ENCODE measurements around the gene CLCA4. TPM values are rescaled to one million over a fixed set of nuclear protein-coding genes. Genes with fewer than 3 reads are reported as not detected.

The CLCA4 gene
- total RNA-seq, 1 experiment from 2014 or later = 0.08 TPM

GRCh38 chr1:86616871-86617270, 70.0 kb downstream of the CLCA4 start:
- intact Hi-C loops (cut with micrococcal nuclease; ENCODE audit: unreplicated experiment) (no loop called here), in situ Hi-C loops (cut with HindIII; ENCODE audit: low pct_unique_long_range_greater_than_20kb, low sequenced_read_pairs) (no loop called here)
- H3K9me3 ChIP-seq (ENCODE audit: control insufficient read depth, insufficient read depth, low read depth, low read length) = no peaks in the 10 kb centered on the region
- H3K27me3 ChIP-seq (ENCODE audit: control insufficient read depth, insufficient read depth, low read length) = peaks cover 13% of the 10 kb centered on the region
- DNase-seq (ENCODE audit: low read depth, low spot score) = no peak
- no peak for ATAC-seq
- BruUV-seq (replicated peaks) = no TSS peak
- no peak overlapping the region for H3K4me3 ChIP-seq (ENCODE audit: low read depth in 2 of 2, low read length in 2 of 2)
- no peaks in the 10 kb centered on the region for H3K4me1 ChIP-seq (ENCODE audit: control insufficient read depth, insufficient read depth, low read length)
- TF ChIP-seq, protein P1, sequence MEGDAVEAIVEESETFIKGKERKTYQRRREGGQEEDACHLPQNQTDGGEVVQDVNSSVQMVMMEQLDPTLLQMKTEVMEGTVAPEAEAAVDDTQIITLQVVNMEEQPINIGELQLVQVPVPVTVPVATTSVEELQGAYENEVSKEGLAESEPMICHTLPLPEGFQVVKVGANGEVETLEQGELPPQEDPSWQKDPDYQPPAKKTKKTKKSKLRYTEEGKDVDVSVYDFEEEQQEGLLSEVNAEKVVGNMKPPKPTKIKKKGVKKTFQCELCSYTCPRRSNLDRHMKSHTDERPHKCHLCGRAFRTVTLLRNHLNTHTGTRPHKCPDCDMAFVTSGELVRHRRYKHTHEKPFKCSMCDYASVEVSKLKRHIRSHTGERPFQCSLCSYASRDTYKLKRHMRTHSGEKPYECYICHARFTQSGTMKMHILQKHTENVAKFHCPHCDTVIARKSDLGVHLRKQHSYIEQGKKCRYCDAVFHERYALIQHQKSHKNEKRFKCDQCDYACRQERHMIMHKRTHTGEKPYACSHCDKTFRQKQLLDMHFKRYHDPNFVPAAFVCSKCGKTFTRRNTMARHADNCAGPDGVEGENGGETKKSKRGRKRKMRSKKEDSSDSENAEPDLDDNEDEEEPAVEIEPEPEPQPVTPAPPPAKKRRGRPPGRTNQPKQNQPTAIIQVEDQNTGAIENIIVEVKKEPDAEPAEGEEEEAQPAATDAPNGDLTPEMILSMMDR (IDR thresholded peaks at IDR 0.05) = no peak
- TF ChIP-seq, protein P2, sequence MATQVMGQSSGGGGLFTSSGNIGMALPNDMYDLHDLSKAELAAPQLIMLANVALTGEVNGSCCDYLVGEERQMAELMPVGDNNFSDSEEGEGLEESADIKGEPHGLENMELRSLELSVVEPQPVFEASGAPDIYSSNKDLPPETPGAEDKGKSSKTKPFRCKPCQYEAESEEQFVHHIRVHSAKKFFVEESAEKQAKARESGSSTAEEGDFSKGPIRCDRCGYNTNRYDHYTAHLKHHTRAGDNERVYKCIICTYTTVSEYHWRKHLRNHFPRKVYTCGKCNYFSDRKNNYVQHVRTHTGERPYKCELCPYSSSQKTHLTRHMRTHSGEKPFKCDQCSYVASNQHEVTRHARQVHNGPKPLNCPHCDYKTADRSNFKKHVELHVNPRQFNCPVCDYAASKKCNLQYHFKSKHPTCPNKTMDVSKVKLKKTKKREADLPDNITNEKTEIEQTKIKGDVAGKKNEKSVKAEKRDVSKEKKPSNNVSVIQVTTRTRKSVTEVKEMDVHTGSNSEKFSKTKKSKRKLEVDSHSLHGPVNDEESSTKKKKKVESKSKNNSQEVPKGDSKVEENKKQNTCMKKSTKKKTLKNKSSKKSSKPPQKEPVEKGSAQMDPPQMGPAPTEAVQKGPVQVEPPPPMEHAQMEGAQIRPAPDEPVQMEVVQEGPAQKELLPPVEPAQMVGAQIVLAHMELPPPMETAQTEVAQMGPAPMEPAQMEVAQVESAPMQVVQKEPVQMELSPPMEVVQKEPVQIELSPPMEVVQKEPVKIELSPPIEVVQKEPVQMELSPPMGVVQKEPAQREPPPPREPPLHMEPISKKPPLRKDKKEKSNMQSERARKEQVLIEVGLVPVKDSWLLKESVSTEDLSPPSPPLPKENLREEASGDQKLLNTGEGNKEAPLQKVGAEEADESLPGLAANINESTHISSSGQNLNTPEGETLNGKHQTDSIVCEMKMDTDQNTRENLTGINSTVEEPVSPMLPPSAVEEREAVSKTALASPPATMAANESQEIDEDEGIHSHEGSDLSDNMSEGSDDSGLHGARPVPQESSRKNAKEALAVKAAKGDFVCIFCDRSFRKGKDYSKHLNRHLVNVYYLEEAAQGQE (IDR thresholded peaks at IDR 0.05; ENCODE audit: insufficient read depth in 1 of 2, low read depth in 2 of 2, low read length in 1 of 2) = no peak
- TF ChIP-seq SIN3A (IDR thresholded peaks at IDR 0.05; ENCODE audit: borderline replicate concordance, insufficient read depth, low read depth, low read length) = no peak
- no peak for TF ChIP-seq TCF7L2 (IDR thresholded peaks at IDR 0.05; ENCODE audit: low read depth, low read length)
- no peak for TF ChIP-seq POLR2AphosphoS5 (IDR thresholded peaks at IDR 0.05; ENCODE audit: low read depth, low read length)
- H3K36me3 ChIP-seq (ENCODE audit: control insufficient read depth, insufficient read depth, low read length) = no peaks in the 10 kb centered on the region
- CTCF ChIA-PET = no interaction called here
- POLR2A ChIA-PET = no interaction called here
- H3K27ac ChIP-seq (ENCODE audit: low read length) = no peak overlapping the region

- in situ Hi-C loops (cut with HindIII; ENCODE audit: low pct_unique_long_range_greater_than_20kb, low sequenced_read_pairs) (no loop called here), intact Hi-C loops (cut with micrococcal nuclease; ENCODE audit: unreplicated experiment) (no loop called here)
- Histone ChIP-seq H3K27me3 (ENCODE audit: control insufficient read depth, insufficient read depth, low read length) (peaks cover 13% of the 10 kb centered on the region), H3K4me3 (ENCODE audit: low read depth in 2 of 2, low read length in 2 of 2) (no peak overlapping the region), H3K9me3 (ENCODE audit: control insufficient read depth, insufficient read depth, low read depth, low read length) (no peaks in the 10 kb centered on the region), H3K27ac (ENCODE audit: low read length) (no peak overlapping the region), H3K4me1 (ENCODE audit: control insufficient read depth, insufficient read depth, low read length) (no peaks in the 10 kb centered on the region), H3K36me3 (ENCODE audit: control insufficient read depth, insufficient read depth, low read length) (no peaks in the 10 kb centered on the region)
- CTCF ChIA-PET = no interaction called here
- DNase-seq (ENCODE audit: low read depth, low spot score) (no peak), ATAC-seq (no peak)
- POLR2A ChIA-PET = no interaction called here
- no TSS peak for BruUV-seq (replicated peaks)
- no peak for TF ChIP-seq SIN3A (IDR thresholded peaks at IDR 0.05; ENCODE audit: borderline replicate concordance, insufficient read depth, low read depth, low read length)
- TF ChIP-seq, protein P1 (IDR thresholded peaks at IDR 0.05) = no peak
- TF ChIP-seq POLR2AphosphoS5 (IDR thresholded peaks at IDR 0.05; ENCODE audit: low read depth, low read length) = no peak
- TF ChIP-seq TCF7L2 (IDR thresholded peaks at IDR 0.05; ENCODE audit: low read depth, low read length) = no peak
- TF ChIP-seq, protein P2 (IDR thresholded peaks at IDR 0.05; ENCODE audit: insufficient read depth in 1 of 2, low read depth in 2 of 2, low read length in 1 of 2) = no peak
These were observed 71.5 kb downstream of the CLCA4 start for GRCh38 chr1:86618358-86618757.
